HEK293T (cell line): ENCODE data around the gene MFAP2.

ENCODE experiments used
- ARNT ChIP-seq: fragments of 450-650 bp; IDR thresholded peaks from 2 replicates; pipeline ENCODE4 v1.6.1; 2017; ENCODE audit warnings: mild to moderate bottlenecking
- BHLHE40 ChIP-seq: fragments of 450-650 bp; IDR thresholded peaks from 2 replicates; pipeline ENCODE4 v1.6.1; 2016; ENCODE audit warnings: mild to moderate bottlenecking, moderate library complexity, borderline replicate concordance
- ELF4 ChIP-seq: fragments of 450-650 bp; IDR thresholded peaks from 2 replicates; pipeline ENCODE4 v1.6.1; 2017; ENCODE audit warnings: antibody characterized with exemption
- FOXK2 ChIP-seq: fragments of 450-650 bp; IDR thresholded peaks from 2 replicates; pipeline ENCODE4 v1.6.1; 2016; ENCODE audit warnings: mild to moderate bottlenecking
- FOXM1 ChIP-seq: fragments of 450-650 bp; IDR thresholded peaks from 2 replicates; pipeline ENCODE4 v1.6.1; 2017; ENCODE audit warnings: mild to moderate bottlenecking, borderline replicate concordance
- NFRKB ChIP-seq: fragments of 450-650 bp; IDR thresholded peaks from 2 replicates; pipeline ENCODE4 v1.6.1; 2016; ENCODE audit warnings: mild to moderate bottlenecking, moderate library complexity
- PKNOX1 ChIP-seq: fragments of 450-650 bp; IDR thresholded peaks from 2 replicates; pipeline ENCODE4 v1.6.1; 2016
- SP1 ChIP-seq: fragments of 450-650 bp; IDR thresholded peaks from 2 replicates; pipeline ENCODE4 v1.6.1; 2017
- SUZ12 ChIP-seq: fragments of 450-650 bp; IDR thresholded peaks from 2 replicates; pipeline ENCODE4 v1.6.1; 2016; ENCODE audit warnings: mild to moderate bottlenecking
- ZNF384 ChIP-seq: fragments of 450-650 bp; IDR thresholded peaks from 2 replicates; pipeline ENCODE4 v1.6.1; 2016

DNA sequence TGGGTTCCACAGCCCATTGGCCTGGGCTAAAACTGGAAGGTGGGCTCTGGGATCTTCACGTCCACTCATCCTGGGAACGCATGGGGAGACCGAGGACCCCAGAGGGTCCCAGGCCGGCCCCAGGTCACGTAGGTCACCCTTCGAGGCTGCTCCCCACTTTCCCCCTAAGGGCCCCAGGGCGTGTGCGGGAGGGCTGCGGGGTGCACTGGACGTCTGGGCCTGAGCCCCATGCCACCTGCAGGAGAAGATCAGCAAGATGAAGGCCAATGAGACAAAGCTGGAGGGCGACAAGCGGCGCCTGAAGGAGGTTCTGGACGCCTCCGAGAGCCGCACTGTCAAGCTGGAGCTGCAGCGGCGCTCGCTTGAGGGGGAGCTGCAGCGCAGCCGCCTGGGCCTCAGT is 12.5 kb downstream of the MFAP2 start:
- TF ChIP-seq ELF4 (no peak), NFRKB (no peak), SUZ12 (no peak), ARNT (no peak), PKNOX1 (no peak), FOXM1 (no peak), FOXK2 (no peak), BHLHE40 (no peak), SP1 (no peak), ZNF384 (no peak)
